Measurements from ENCODE around the gene AGAP1.

The AGAP1 gene

GRCh38 chr2:235955664-235956063 lies 461.8 kb downstream of the AGAP1 start:
- DNase-seq, result no peak

- no peak for DNase-seq
Observed at GRCh38 chr2:235956281-235956970, 462.6 kb downstream of the AGAP1 start.

GRCh38 chr2:235957251-235957650 lies 463.4 kb downstream of the AGAP1 start:
- no peak for DNase-seq

GRCh38 chr2:235958221-235958930 lies 464.5 kb downstream of the AGAP1 start:
- no peak for DNase-seq

GRCh38 chr2:235958931-235959410 lies 465.1 kb downstream of the AGAP1 start:
- no peak for DNase-seq

GRCh38 chr2:235960011-235960715 lies 466.3 kb downstream of the AGAP1 start:
- no peak for DNase-seq

GRCh38 chr2:235960716-235961640 lies 467.1 kb downstream of the AGAP1 start:
- DNase-seq, result no peak

GRCh38 chr2:235961711-235962110 lies 467.9 kb downstream of the AGAP1 start:
- DNase-seq, result no peak

- no peak for DNase-seq
Observed at GRCh38 chr2:235963853-235964577, 470.2 kb downstream of the AGAP1 start.

- no peak for DNase-seq
Observed at GRCh38 chr2:235964787-235965390, 471.0 kb downstream of the AGAP1 start.

GRCh38 chr2:235966396-235966795 lies 472.6 kb downstream of the AGAP1 start:
- no peak for DNase-seq

GRCh38 chr2:235966932-235967757 lies 473.3 kb downstream of the AGAP1 start:
- no peak for DNase-seq

GRCh38 chr2:235968155-235968554 lies 474.3 kb downstream of the AGAP1 start:
- DNase-seq, result no peak

GRCh38 chr2:235968616-235969324 lies 474.9 kb downstream of the AGAP1 start:
- DNase-seq, result no peak

GRCh38 chr2:235970204-235971040 lies 476.6 kb downstream of the AGAP1 start:
- no peak for DNase-seq

GRCh38 chr2:235976516-235976915 lies 482.7 kb downstream of the AGAP1 start:
- no peak for DNase-seq

GRCh38 chr2:235976956-235977355 lies 483.1 kb downstream of the AGAP1 start:
- DNase-seq, result no peak

GRCh38 chr2:235977445-235977844 lies 483.6 kb downstream of the AGAP1 start:
- DNase-seq, result no peak

- DNase-seq, result no peak
Observed at GRCh38 chr2:235978022-235978421, 484.2 kb downstream of the AGAP1 start.
